GM10266 (cell line): ENCODE data around the gene HLF.

ENCODE experiments used
- DNase-seq: peaks from one replicate; pipeline ENCODE4 v3.0.0; 2012; ENCODE audit errors: extremely low spot score
- TF ChIP-seq, protein P1 (sequence below): IDR thresholded peaks from 2 replicates; pipeline ENCODE4 v1.5.1; 2012; ENCODE audit warnings: mild to moderate bottlenecking, low read depth; ENCODE audit not compliant: control insufficient read depth, insufficient read depth; ENCODE audit errors: missing control alignments

HLF gene

GRCh38 chr17:55303701-55304145 is 39.0 kb downstream of the HLF start:
- TF ChIP-seq, protein P1, sequence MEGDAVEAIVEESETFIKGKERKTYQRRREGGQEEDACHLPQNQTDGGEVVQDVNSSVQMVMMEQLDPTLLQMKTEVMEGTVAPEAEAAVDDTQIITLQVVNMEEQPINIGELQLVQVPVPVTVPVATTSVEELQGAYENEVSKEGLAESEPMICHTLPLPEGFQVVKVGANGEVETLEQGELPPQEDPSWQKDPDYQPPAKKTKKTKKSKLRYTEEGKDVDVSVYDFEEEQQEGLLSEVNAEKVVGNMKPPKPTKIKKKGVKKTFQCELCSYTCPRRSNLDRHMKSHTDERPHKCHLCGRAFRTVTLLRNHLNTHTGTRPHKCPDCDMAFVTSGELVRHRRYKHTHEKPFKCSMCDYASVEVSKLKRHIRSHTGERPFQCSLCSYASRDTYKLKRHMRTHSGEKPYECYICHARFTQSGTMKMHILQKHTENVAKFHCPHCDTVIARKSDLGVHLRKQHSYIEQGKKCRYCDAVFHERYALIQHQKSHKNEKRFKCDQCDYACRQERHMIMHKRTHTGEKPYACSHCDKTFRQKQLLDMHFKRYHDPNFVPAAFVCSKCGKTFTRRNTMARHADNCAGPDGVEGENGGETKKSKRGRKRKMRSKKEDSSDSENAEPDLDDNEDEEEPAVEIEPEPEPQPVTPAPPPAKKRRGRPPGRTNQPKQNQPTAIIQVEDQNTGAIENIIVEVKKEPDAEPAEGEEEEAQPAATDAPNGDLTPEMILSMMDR, result no peak
- no peak for DNase-seq

- TF ChIP-seq, protein P1, result no peak
- no peak for DNase-seq
Measured at GRCh38 chr17:55304171-55304859, 39.6 kb downstream of the HLF start.

- no peak for DNase-seq
- TF ChIP-seq, protein P1, result no peak
Measured at GRCh38 chr17:55305321-55306087, 40.7 kb downstream of the HLF start.

DNA sequence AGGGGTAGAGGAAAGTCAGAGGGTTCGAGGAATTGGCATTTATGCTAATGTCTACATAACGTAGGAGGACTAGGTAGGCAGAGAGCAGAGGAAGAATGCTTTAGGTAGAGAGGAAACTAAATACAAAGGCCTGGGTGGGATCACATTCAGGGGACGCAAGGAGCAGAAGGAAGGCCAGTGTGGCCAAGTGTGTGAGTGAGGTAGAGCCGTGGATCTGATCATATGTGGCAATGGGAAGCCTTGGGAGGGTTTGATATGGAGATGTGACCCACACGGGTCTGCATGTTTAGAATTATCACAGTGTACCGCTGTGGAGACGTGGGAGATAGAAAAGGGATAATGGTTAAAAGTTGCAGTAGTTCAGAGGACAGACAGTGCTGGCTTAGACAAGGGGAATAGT is 43.1 kb downstream of the HLF start:
- TF ChIP-seq, protein P1, result no peak

GRCh38 chr17:55308613-55309391 is 44.0 kb downstream of the HLF start:
- TF ChIP-seq, protein P1, result no peak
- no peak for DNase-seq

More for the DNA sequence above, 43.1 kb downstream of the HLF start:
- DNase-seq, result no peak

GRCh38 chr17:55311767-55312375 is 47.1 kb downstream of the HLF start:
- TF ChIP-seq, protein P1, result no peak
- no peak for DNase-seq
